ENCODE results near the gene PLPP4. TPM values are rescaled to one million over a fixed set of nuclear protein-coding genes. Genes with fewer than 3 reads are reported as not detected.

The PLPP4 gene
- polyA plus RNA-seq, 1 of the 3 experiments (the other 2 are of a cell fraction), result 27.9 TPM

- no peaks in the 10 kb centered on the region for H4K20me1 ChIP-seq (ENCODE audit: insufficient read depth)
- H3K27me3 ChIP-seq (ENCODE audit: insufficient read depth), result no peaks in the 10 kb centered on the region
- H3K9ac ChIP-seq, result no peak overlapping the region
- no peak overlapping the region for H3K4me2 ChIP-seq
- no peaks in the 10 kb centered on the region for H3K9me2 ChIP-seq
- peak; percentile 61 for DNase-seq
- peaks cover 8 to 29% of the 10 kb centered on the region in 2 experiments; a peak in 1 of 4 replicates for H3K4me1 ChIP-seq (ENCODE audit: control insufficient read depth in 1 of 2, insufficient read depth in 2 of 2, low read depth in 1 of 2, low read length in 1 of 2)
- H3F3A ChIP-seq (replicated peaks; ENCODE audit: insufficient read depth), result peaks cover 6% of the 10 kb centered on the region
- no peak overlapping the region for H2AFZ ChIP-seq (ENCODE audit: low read depth)
- H3K4me3 ChIP-seq (ENCODE audit: low read depth in 2 of 2, low read length in 1 of 2), result no peak overlapping the region
- H3K36me3 ChIP-seq (replicated peaks in 1 of 2; ENCODE audit: control insufficient read depth in 1 of 2, insufficient read depth in 2 of 2, low read length in 1 of 2), result peaks cover 0 to 4% of the 10 kb centered on the region in 2 experiments
- CTCF ChIA-PET, result interaction anchor here (0.6 to 5.5 kb wide), 9 partner anchors 10 to 1182 kb away, joined by 3 to 43 read pairs (median 3); no protein-coding TSS in a partner anchor
- 86% methylated on average over 11 of the region's 12 CpGs for WGBS (ENCODE audit: low lambda C conversion rate)
- H3K9me3 ChIP-seq, result no peaks in the 10 kb centered on the region
- TF ChIP-seq RCOR1 (IDR thresholded peaks at IDR 0.05; ENCODE audit: low read length), result no peak
- no peak for TF ChIP-seq EP300 (IDR thresholded peaks at IDR 0.05; ENCODE audit: borderline replicate concordance in 1 of 2, low read depth in 1 of 2, low read length in 1 of 2)
- TF ChIP-seq MXI1 (IDR thresholded peaks at IDR 0.05; ENCODE audit: low read depth, low read length), result no peak
- no peak for TF ChIP-seq FOXJ3 (CRISPR knock-in tag; IDR thresholded peaks at IDR 0.05)
- TF ChIP-seq TEAD4 (IDR thresholded peaks at IDR 0.05; ENCODE audit: borderline replicate concordance, insufficient read depth), result no peak
- peak; percentile 33; the same call in 1 of the 2 replicates for TF ChIP-seq NFIC (IDR thresholded peaks at IDR 0.05; ENCODE audit: borderline replicate concordance)
- no peak for TF ChIP-seq REST (IDR thresholded peaks at IDR 0.05; ENCODE audit: low read depth, low read length)
- TF ChIP-seq PBX3 (IDR thresholded peaks at IDR 0.05), result peak; percentile 39; the same call in 1 of the 2 replicates
- TF ChIP-seq CTCF (IDR thresholded peaks at IDR 0.05), result peak; percentile 67
- peak; percentile 62 for TF ChIP-seq SMC3 (IDR thresholded peaks at IDR 0.05; ENCODE audit: low read depth, low read length)
- peak; percentile 75 for TF ChIP-seq RAD21 (IDR thresholded peaks at IDR 0.05; ENCODE audit: low read length)
- no peak for TF ChIP-seq NRF1 (IDR thresholded peaks at IDR 0.05; ENCODE audit: low read depth, low read length)
- TF ChIP-seq IRF3 (IDR thresholded peaks at IDR 0.05; ENCODE audit: low read depth, low read length), result no peak
- TF ChIP-seq FOXM1 (IDR thresholded peaks at IDR 0.05; ENCODE audit: low read depth), result no peak
- no peak for TF ChIP-seq RFX5 (IDR thresholded peaks at IDR 0.05; ENCODE audit: low read length)
- TF ChIP-seq SIN3A (IDR thresholded peaks at IDR 0.05; ENCODE audit: borderline replicate concordance, low read depth, low read length), result no peak
- H3K79me2 ChIP-seq (ENCODE audit: insufficient read depth), result no peaks in the 10 kb centered on the region
- POLR2A ChIA-PET, result no interaction called here
- 0 out of 4 replicates have a peak overlapping the region, but pooled peaks of 1 of the 2 experiments have one; percentile 15 for H3K27ac ChIP-seq (ENCODE audit: low read depth in 2 of 2, low read length in 1 of 2)
These were observed 144.0 kb downstream of the PLPP4 start for GRCh38 chr10:120600871-120601649.

Data from SK-N-SH (cell line).